ENCODE data around the gene SHB. TPM values are rescaled to one million over a fixed set of nuclear protein-coding genes. Genes with fewer than 3 reads are reported as not detected.

Gene SHB
- total RNA-seq, 1 experiment from 2014 or later = 56.4 TPM

- H2AFZ ChIP-seq (ENCODE audit: low read length) = no peak overlapping the region
- no TSS peak for BruUV-seq (replicated peaks)
- H4K20me1 ChIP-seq (ENCODE audit: low read length) = peaks cover 11% of the 10 kb centered on the region; the same call in 1 of the 2 replicates
- peaks cover 21% of the 10 kb centered on the region for H3K79me2 ChIP-seq (ENCODE audit: low read length)
- H3K9me2 ChIP-seq (replicated peaks; ENCODE audit: low read length) = no peaks in the 10 kb centered on the region
- H3F3A ChIP-seq (ENCODE audit: low read length, unreplicated experiment) = no peaks in the 10 kb centered on the region
- H3K36me3 ChIP-seq (ENCODE audit: low read depth, low read length) = no peaks in the 10 kb centered on the region
- H3K9ac ChIP-seq (ENCODE audit: low read length) = no peak overlapping the region
- no peak for TF ChIP-seq EZH2 (IDR thresholded peaks at IDR 0.05; ENCODE audit: low read length, unreplicated experiment)
- TF ChIP-seq CTCF (conservative IDR thresholded peaks at IDR 0.05; ENCODE audit: low read depth, low read length) = no peak
- no peak for TF ChIP-seq EZH2phosphoT487 (IDR thresholded peaks at IDR 0.05; ENCODE audit: borderline replicate concordance, low read length)
- no peak overlapping the region for H3K4me3 ChIP-seq (ENCODE audit: low read length)
- H3K9me3 ChIP-seq (ENCODE audit: low read length) = no peaks in the 10 kb centered on the region
- CTCF ChIA-PET = no interaction called here
- H3K27me3 ChIP-seq (ENCODE audit: low read length) = no peaks in the 10 kb centered on the region
- ATAC-seq (no peak), DNase-seq (no peak)
- POLR2A ChIA-PET (ENCODE audit: unreplicated experiment) = no interaction called here
- no peak overlapping the region for H3K27ac ChIP-seq (ENCODE audit: low read length)
- no peak overlapping the region for H3K4me2 ChIP-seq (ENCODE audit: low read length)
- peaks cover 24% of the 10 kb centered on the region for H3K4me1 ChIP-seq (ENCODE audit: insufficient read depth, low read length)
- intact Hi-C loops (cut with micrococcal nuclease) = loop anchor here (10.0 kb wide), 1 partner anchor 422 kb away; the partner anchor contains the start of gene POLR1E
These were observed 162.5 kb downstream of the SHB start for GRCh38 chr9:37906312-37907239.

- ChIA-PET CTCF (no interaction called here), POLR2A (ENCODE audit: unreplicated experiment) (no interaction called here)
- no peaks in the 10 kb centered on the region for H3K9me2 ChIP-seq (replicated peaks; ENCODE audit: low read length)
- H3K4me2 ChIP-seq (ENCODE audit: low read length) = no peak overlapping the region
- intact Hi-C loops (cut with micrococcal nuclease) = loop anchor here (10.0 kb wide), 1 partner anchor 421 kb away; the partner anchor contains the start of gene POLR1E
- BruUV-seq (replicated peaks) = no TSS peak
- no peak overlapping the region for H3K27ac ChIP-seq (ENCODE audit: low read length)
- H4K20me1 ChIP-seq (ENCODE audit: low read length) = peaks cover 11% of the 10 kb centered on the region; the same call in 1 of the 2 replicates
- ATAC-seq (no peak), DNase-seq (no peak)
- TF ChIP-seq CTCF (conservative IDR thresholded peaks at IDR 0.05; ENCODE audit: low read depth, low read length) (no peak), EZH2 (IDR thresholded peaks at IDR 0.05; ENCODE audit: low read length, unreplicated experiment) (no peak), EZH2phosphoT487 (IDR thresholded peaks at IDR 0.05; ENCODE audit: borderline replicate concordance, low read length) (no peak)
- no peaks in the 10 kb centered on the region for H3K36me3 ChIP-seq (ENCODE audit: low read depth, low read length)
- H3K9ac ChIP-seq (ENCODE audit: low read length) = no peak overlapping the region
- H3K79me2 ChIP-seq (ENCODE audit: low read length) = peaks cover 28% of the 10 kb centered on the region
- no peak overlapping the region for H2AFZ ChIP-seq (ENCODE audit: low read length)
- no peaks in the 10 kb centered on the region for H3K27me3 ChIP-seq (ENCODE audit: low read length)
- H3F3A ChIP-seq (ENCODE audit: low read length, unreplicated experiment) = no peaks in the 10 kb centered on the region
- no peak overlapping the region for H3K4me3 ChIP-seq (ENCODE audit: low read length)
- peaks cover 25% of the 10 kb centered on the region for H3K4me1 ChIP-seq (ENCODE audit: insufficient read depth, low read length)
- H3K9me3 ChIP-seq (ENCODE audit: low read length) = no peaks in the 10 kb centered on the region
These were observed 163.3 kb downstream of the SHB start for GRCh38 chr9:37905776-37906175.

- H3K9me2 ChIP-seq (replicated peaks; ENCODE audit: low read length) = no peaks in the 10 kb centered on the region
- H3K36me3 ChIP-seq (ENCODE audit: low read depth, low read length) = no peaks in the 10 kb centered on the region
- BruUV-seq (replicated peaks) = no TSS peak
- peaks cover 11% of the 10 kb centered on the region; the same call in 1 of the 2 replicates for H4K20me1 ChIP-seq (ENCODE audit: low read length)
- CTCF ChIA-PET = no interaction called here
- ATAC-seq (no peak), DNase-seq (no peak)
- no peak overlapping the region for H3K27ac ChIP-seq (ENCODE audit: low read length)
- no peaks in the 10 kb centered on the region for H3F3A ChIP-seq (ENCODE audit: low read length, unreplicated experiment)
- H3K79me2 ChIP-seq (ENCODE audit: low read length) = peaks cover 32% of the 10 kb centered on the region
- H3K27me3 ChIP-seq (ENCODE audit: low read length) = no peaks in the 10 kb centered on the region
- TF ChIP-seq CTCF (conservative IDR thresholded peaks at IDR 0.05; ENCODE audit: low read depth, low read length) (no peak), EZH2phosphoT487 (IDR thresholded peaks at IDR 0.05; ENCODE audit: borderline replicate concordance, low read length) (no peak), EZH2 (IDR thresholded peaks at IDR 0.05; ENCODE audit: low read length, unreplicated experiment) (no peak)
- no peak overlapping the region for H2AFZ ChIP-seq (ENCODE audit: low read length)
- H3K4me3 ChIP-seq (ENCODE audit: low read length) = 0 out of 2 replicates have a peak overlapping the region, but pooled peaks have one; percentile 93
- H3K4me2 ChIP-seq (ENCODE audit: low read length) = peak overlapping the region; percentile 96
- no peaks in the 10 kb centered on the region for H3K9me3 ChIP-seq (ENCODE audit: low read length)
- no peak overlapping the region for H3K9ac ChIP-seq (ENCODE audit: low read length)
- intact Hi-C loops (cut with micrococcal nuclease) = loop anchor here (10.0 kb wide), 1 partner anchor 420 kb away; the partner anchor contains the start of gene POLR1E
- POLR2A ChIA-PET (ENCODE audit: unreplicated experiment) = no interaction called here
- H3K4me1 ChIP-seq (ENCODE audit: insufficient read depth, low read length) = peaks cover 25% of the 10 kb centered on the region
These were observed 163.9 kb downstream of the SHB start for GRCh38 chr9:37905131-37905505.
